ENCODE data around the gene ERCC6L2.

ERCC6L2 gene

DNA sequence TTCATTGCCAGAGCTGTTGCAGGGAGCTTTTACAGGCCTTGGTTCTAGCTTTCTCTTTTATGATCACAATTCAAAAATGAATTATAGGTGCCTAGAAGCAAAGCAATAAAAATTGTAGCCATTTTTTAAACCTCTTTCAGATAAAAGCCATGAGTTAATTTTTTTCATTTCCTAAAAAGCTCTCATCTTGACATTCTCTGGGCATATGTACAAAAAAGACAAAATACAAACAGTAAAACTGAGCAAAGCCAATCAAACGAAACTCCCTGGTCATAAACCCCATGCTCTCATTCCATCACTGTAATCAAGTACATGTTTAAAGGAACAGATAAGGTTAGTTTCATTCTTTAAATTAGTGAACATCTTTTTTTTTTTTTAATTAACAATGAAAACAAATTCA is 101.9 kb downstream of the ERCC6L2 start:
- TF ChIP-seq, protein P1, sequence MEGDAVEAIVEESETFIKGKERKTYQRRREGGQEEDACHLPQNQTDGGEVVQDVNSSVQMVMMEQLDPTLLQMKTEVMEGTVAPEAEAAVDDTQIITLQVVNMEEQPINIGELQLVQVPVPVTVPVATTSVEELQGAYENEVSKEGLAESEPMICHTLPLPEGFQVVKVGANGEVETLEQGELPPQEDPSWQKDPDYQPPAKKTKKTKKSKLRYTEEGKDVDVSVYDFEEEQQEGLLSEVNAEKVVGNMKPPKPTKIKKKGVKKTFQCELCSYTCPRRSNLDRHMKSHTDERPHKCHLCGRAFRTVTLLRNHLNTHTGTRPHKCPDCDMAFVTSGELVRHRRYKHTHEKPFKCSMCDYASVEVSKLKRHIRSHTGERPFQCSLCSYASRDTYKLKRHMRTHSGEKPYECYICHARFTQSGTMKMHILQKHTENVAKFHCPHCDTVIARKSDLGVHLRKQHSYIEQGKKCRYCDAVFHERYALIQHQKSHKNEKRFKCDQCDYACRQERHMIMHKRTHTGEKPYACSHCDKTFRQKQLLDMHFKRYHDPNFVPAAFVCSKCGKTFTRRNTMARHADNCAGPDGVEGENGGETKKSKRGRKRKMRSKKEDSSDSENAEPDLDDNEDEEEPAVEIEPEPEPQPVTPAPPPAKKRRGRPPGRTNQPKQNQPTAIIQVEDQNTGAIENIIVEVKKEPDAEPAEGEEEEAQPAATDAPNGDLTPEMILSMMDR (IDR thresholded peaks at IDR 0.05; ENCODE audit: control insufficient read depth, insufficient read depth, low read depth, low read length, missing control alignments) = no peak
- no peak overlapping the region for H3K4me3 ChIP-seq (ENCODE audit: control insufficient read depth, low read depth, low read length)
- no peak for DNase-seq (ENCODE audit: low read depth)

GRCh38 chr9:95978106-95978505 is 102.6 kb downstream of the ERCC6L2 start:
- TF ChIP-seq, protein P1 (IDR thresholded peaks at IDR 0.05; ENCODE audit: control insufficient read depth, insufficient read depth, low read depth, low read length, missing control alignments) = no peak
- DNase-seq (ENCODE audit: low read depth) = no peak
- H3K4me3 ChIP-seq (ENCODE audit: control insufficient read depth, low read depth, low read length) = no peak overlapping the region

DNA sequence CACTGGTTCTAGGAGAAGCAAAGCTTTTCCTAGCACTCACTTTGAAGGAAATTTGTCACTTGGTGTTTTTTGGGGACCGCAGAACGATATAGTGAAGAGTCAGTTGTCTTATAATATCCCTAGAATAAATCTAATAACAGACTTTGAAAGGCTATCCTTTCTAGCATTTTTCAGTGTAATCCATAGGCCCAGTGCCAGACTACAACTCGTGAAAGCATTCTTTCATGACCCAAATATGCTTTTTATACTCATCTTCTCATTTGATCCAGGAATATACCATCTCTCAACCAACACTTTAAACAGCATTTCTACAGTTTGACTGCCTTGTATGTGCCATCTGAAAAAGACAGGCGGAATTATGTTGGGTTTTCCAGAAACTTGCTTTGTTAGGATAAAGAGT is 104.0 kb downstream of the ERCC6L2 start:
- TF ChIP-seq, protein P1 (IDR thresholded peaks at IDR 0.05; ENCODE audit: control insufficient read depth, insufficient read depth, low read depth, low read length, missing control alignments) = no peak
- H3K4me3 ChIP-seq (ENCODE audit: control insufficient read depth, low read depth, low read length) = no peak overlapping the region
- DNase-seq (ENCODE audit: low read depth) = no peak

DNA sequence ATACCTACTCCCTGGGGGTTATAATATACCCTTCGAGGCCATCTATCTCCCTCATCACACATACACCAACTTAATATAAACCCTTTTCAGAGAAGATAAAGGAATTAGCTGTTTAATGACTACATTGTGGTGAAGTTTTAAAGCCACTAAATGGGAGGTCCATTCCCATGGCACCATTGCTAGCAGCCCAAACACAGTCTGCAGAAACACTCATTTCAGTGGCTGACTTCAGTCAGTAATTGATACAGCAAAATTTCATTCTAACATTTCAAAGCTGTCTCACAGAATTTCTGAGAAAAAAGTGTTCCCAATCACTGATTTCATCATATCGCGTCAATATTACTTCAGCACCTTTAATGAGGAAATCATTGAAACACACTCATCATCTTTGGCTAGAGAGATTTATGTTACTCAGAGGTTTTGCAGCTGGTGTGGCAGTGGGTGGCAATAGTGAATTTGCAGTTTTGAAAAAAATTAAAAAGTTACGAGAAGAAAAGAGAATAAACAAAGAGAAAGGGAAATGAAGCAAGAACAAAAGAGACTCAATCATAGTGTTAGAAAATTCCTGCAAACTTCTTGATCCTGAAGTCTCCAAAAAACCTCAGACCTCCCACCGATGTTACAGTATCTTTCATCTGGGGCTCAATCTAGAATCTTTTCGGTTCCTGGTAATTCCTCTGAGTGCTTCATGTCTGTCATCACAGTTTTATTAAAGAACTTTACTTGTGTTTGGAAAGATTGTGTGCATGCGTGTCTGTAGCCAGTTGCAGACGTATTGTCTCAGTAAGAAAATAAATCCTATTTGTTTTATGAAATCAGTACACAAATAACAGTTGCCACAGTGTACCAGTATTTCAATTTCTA is 105.0 kb downstream of the ERCC6L2 start:
- DNase-seq (ENCODE audit: low read depth) = peak; percentile 10
- no peak overlapping the region for H3K4me3 ChIP-seq (ENCODE audit: control insufficient read depth, low read depth, low read length)
- TF ChIP-seq, protein P1 (IDR thresholded peaks at IDR 0.05; ENCODE audit: control insufficient read depth, insufficient read depth, low read depth, low read length, missing control alignments) = no peak

- no peak overlapping the region for H3K4me3 ChIP-seq (ENCODE audit: control insufficient read depth, low read depth, low read length)
- TF ChIP-seq, protein P1 (IDR thresholded peaks at IDR 0.05; ENCODE audit: control insufficient read depth, insufficient read depth, low read depth, low read length, missing control alignments) = no peak
- no peak for DNase-seq (ENCODE audit: low read depth)
Observed at GRCh38 chr9:95981761-95982390, 106.4 kb downstream of the ERCC6L2 start.

DNA sequence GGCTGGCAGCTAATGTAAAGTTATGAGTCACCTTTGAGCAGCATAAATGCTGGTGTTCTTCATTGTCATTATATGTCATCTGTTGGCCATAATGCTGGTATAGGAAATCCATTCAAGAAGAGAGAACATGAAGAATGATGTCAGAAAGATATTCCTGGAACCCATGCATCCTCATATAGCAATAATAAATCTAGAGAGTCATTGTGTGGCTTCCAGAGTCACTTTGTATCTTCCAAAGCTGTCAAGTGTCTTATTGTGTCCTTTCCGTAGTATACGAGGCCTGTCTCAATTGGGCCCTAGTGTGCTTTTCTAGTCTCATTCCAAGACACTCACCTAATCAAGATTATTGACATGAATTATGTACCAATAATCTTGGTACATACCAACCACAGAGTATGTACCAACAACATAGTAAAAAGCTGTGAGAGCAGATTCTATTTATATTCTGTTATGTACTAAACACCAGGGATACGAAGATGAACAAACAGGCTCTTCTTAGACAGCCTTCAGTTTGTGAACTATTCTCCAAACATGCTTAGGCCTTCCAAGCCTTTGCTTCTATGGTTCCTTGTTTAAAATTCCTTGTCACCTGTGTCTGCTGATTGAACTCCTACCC is 110.1 kb downstream of the ERCC6L2 start:
- H3K4me3 ChIP-seq (ENCODE audit: control insufficient read depth, low read depth, low read length) = no peak overlapping the region
- TF ChIP-seq, protein P1 (IDR thresholded peaks at IDR 0.05; ENCODE audit: control insufficient read depth, insufficient read depth, low read depth, low read length, missing control alignments) = no peak
- DNase-seq (ENCODE audit: low read depth) = no peak
